Type B pancreatic cell (in vitro differentiated cells): ENCODE measurements around the gene FNDC5. TPM values are rescaled to one million over a fixed set of nuclear protein-coding genes. Genes with fewer than 3 reads are reported as not detected.

Experiments
- DNase-seq: peaks from one replicate; pipeline ENCODE4 v3.0.0; 2021; ENCODE audit warnings: mixed read lengths; ENCODE audit not compliant: unreplicated experiment; ENCODE audit errors: extremely low spot score
- H3K27ac Mint-ChIP-seq: 2 replicates; pipeline ENCODE4 v1.8.0; 2021; ENCODE audit warnings: mild to moderate bottlenecking, mixed read lengths
- H3K27me3 Mint-ChIP-seq: 2 replicates; pipeline ENCODE4 v1.8.0; 2021; ENCODE audit warnings: mixed read lengths
- H3K36me3 Mint-ChIP-seq: 2 replicates; pipeline ENCODE4 v1.8.0; 2021; ENCODE audit warnings: mixed read lengths
- H3K4me1 Mint-ChIP-seq: one replicate; pipeline ENCODE4 v1.8.0; 2021; ENCODE audit warnings: mixed read lengths; ENCODE audit not compliant: unreplicated experiment
- H3K4me3 Mint-ChIP-seq: 2 replicates; pipeline ENCODE4 v1.8.0; 2021; ENCODE audit warnings: mild to moderate bottlenecking, mixed read lengths
- H3K9me3 Mint-ChIP-seq: 2 replicates; pipeline ENCODE4 v1.8.0; 2021; ENCODE audit warnings: mixed read lengths
- CTCF ChIP-seq: fragments of 200-600 bp; sonication (generic); conservative IDR thresholded peaks from 2 replicates; pipeline ENCODE4 v1.5.0; 2021; ENCODE audit warnings: antibody characterized with exemption, mild to moderate bottlenecking
- long read RNA-seq: library from polyadenylated mRNA; unstranded; transcript quantifications from one replicate; pipeline ENCODE4 v2.0.0, GENCODE V29; 2020
- total RNA-seq: library from RNA; stranded (reverse); gene quantifications from 2 replicates; pipeline ENCODE4 v1.2.1, GENCODE V29; 2021; ENCODE audit warnings: low replicate concordance

The FNDC5 gene
- 20.0 and 49.9 TPM in 2 replicates for total RNA-seq
- long read RNA-seq, partial matches to known transcripts: 2 of 5 reads
- long read RNA-seq, other reads (novel, unspliced or antisense): 3 of 5 reads

- H3K4me3 Mint-ChIP-seq: peak within 1 kb of the TSS; percentile 87
Measured at GRCh38 chr1:32870615-32871363, at the start of gene FNDC5. Gene FNDC5, minus strand, starts transcription at chr1:32870912.

DNA sequence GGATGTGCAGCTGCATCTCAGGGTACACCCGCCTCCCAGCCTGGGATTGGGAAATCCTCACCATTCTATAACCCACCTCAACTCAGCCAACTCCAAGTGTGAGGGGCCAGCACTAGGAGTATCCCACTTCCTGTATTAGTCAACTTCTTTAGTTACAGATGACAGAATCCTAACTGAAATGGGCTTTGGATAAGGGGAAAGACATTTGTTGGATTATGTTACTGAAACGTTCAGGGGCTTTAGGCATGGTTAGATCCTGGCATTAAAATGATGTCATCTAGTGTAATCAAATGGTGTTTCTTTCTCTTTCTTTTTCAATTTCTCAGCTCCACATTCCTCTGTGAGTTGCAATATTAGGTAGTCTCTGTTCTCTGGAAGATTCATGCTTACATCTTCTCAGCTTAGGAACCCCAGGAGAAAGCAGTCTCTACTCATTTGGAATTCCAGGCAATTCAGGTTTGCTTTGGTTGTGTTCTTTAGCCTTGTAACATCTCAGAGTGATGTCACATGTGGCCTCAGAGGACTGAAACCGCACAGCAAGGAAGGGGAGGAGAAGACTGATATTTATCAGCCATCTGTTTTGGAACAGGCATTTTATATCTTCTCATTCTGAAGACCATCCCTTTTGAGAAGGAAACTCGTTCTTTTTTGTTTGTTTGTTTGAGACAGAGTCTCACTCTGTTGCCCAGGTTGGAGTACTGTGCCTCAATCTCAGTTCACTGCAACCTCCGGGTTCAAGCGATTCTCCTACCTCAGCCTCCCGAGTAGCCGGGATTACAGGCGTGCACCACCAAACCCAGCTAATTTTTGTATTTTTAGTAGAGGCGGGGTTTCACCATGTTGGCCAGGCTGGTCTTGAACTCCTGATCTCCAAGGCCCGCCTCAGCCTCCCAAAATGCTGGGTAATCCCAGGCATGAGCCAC, 49.4 kb upstream of the FNDC5 start:
- Mint-ChIP-seq H3K4me3 (no peak overlapping the region), H3K36me3 (no peaks in the 10 kb centered on the region), H3K4me1 (peaks cover 15% of the 10 kb centered on the region), H3K27me3 (peaks cover 10% of the 10 kb centered on the region), H3K9me3 (no peaks in the 10 kb centered on the region), H3K27ac (no peak overlapping the region)
- no peak for DNase-seq
- TF ChIP-seq CTCF: no peak

More at GRCh38 chr1:32870615-32871363, at the start of gene FNDC5:
- Mint-ChIP-seq H3K9me3 (no peaks in the 10 kb centered on the region), H3K27me3 (peaks cover 37% of the 10 kb centered on the region), H3K27ac (peak within 1 kb of the TSS; percentile 68), H3K36me3 (peaks cover 12% of the 10 kb centered on the region), H3K4me1 (peaks cover 32% of the 10 kb centered on the region)
- no peak for TF ChIP-seq CTCF
- DNase-seq: no peak

DNA sequence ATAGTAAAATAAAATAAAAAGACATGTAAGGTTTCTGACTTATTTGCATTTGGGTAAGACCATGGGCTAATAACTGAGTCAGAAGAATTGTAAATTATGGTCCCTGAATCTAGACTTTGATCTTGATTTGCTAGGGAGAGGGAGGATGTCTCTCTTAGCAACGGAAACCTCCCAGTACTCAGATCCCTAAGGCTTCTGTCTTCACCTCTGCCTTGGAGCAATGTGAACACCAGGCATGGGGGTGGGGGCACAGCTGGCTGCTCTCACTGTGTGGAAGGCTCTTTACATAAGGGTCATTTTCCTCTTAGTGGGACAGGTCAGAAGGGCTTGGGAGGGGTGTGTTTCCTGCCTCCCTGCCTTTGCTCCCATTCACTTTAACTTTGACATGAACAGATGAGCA, 47.5 kb upstream of the FNDC5 start:
- Mint-ChIP-seq H3K9me3 (no peaks in the 10 kb centered on the region), H3K27me3 (no peaks in the 10 kb centered on the region), H3K4me1 (peaks cover 10% of the 10 kb centered on the region), H3K27ac (no peak overlapping the region), H3K4me3 (no peak overlapping the region), H3K36me3 (no peaks in the 10 kb centered on the region)
- TF ChIP-seq CTCF: no peak
- DNase-seq: no peak

GRCh38 chr1:32917521-32917920, 46.8 kb upstream of the FNDC5 start:
- no peak for DNase-seq
- Mint-ChIP-seq H3K4me3 (no peak overlapping the region), H3K27ac (no peak overlapping the region), H3K4me1 (peaks cover 10% of the 10 kb centered on the region), H3K27me3 (no peaks in the 10 kb centered on the region), H3K36me3 (no peaks in the 10 kb centered on the region), H3K9me3 (no peaks in the 10 kb centered on the region)
- no peak for TF ChIP-seq CTCF

GRCh38 chr1:32915766-32916706, 45.3 kb upstream of the FNDC5 start:
- no peak for DNase-seq
- Mint-ChIP-seq H3K4me1 (peaks cover 10% of the 10 kb centered on the region), H3K9me3 (no peaks in the 10 kb centered on the region), H3K4me3 (no peak overlapping the region), H3K36me3 (no peaks in the 10 kb centered on the region), H3K27me3 (no peaks in the 10 kb centered on the region), H3K27ac (no peak overlapping the region)
- no peak for TF ChIP-seq CTCF
